HG03460 (cell line): ENCODE data around the gene KLF14.
"Not testable (repeated sequence)": the region's sequence is repeated elsewhere in the genome, so short reads cannot be mapped to it uniquely, and the experiment has no call there.

ENCODE experiments used
- ATAC-seq: cut with Tn5 transposase; IDR thresholded peaks from one replicate; pipeline ENCODE4 v1.9.1; 2021; ENCODE audit not compliant: unreplicated experiment

Gene KLF14

DNA sequence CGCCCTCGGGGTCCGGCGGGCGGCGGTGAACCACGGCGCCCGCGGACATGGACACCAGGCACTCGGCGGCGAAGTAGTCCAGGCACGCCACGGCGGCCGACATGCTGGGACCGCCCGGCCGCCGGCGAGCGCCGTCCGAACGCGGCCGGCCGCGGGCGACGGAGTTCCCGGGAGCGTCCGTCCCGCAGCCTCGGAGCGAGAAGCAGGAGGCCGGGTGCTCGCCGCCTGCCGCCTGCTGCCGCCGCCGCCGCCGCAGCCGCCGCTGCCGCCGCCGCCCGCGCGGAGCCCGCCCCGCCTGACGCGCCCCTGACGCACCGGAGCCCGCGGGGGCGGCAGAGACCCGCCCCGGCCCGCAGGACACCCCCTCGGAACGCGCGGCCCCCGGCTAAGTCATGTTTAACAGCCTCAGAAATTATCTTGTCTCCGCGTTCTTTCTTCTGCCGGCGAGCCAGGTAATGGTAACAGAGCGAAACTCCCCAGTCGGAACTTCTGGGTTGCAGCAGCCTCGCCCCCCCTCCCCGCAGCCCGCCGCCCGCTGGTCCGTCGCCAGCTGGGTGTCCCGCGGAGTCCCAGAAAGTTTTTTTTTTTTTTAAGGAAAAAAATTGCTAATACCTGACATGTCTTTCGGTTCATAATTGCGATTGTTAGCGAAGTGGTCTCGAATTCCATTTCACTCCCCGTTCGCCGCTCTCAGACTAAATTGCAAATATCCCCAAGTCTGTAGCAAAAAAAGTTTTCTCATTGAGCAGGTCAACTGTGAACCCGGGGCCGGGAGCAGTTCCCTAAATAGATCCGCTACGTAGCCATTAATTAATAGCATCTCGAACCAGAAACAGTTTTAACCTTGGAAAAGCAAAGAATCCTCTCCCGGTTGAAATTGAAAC is at the start of gene KLF14:
KLF14 (minus strand) TSS at position 277 of the 884 bp plus-strand sequence; CDS start at position 103, 174 bp downstream.
- no peak for ATAC-seq

DNA sequence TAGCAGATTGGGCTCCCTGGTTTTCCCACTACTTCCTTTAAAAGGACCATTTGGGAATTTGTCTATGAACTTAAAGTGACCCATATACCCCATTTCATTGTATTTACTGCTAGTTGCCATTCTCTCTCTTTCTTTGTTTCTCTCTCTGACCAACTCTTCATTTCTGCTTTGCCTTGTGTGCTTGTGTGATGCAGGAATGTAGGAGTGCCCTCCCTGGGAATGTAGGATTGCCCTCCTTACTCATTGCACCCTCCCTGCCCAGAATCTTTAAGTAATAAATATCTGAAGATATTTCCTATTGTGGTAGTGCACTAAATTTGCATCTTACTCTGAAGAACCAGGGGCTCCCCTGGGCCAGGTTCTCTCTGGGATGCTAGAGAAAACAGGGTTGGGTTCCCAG is 47.3 kb upstream of the KLF14 start:
- no peak for ATAC-seq

DNA sequence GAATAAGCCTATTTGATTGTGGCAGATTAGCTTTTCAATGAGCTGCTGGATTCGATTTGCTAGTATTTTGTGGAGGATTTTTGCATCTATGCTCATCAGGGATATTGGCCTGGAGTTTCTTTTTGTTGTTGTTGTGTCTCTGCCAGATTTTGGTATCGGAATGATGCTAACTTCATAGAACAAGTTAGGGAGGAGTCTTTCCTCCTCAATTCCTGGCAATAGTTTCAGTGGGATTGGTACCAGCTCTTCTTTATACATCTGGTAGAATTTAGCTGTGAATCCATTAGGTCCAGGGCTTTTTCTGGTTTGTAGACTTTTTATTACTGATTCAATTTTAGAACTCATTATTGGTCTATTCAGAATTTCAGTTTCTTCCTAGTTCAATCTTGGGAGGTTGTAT is 43.4 kb upstream of the KLF14 start:
- no peak for ATAC-seq

DNA sequence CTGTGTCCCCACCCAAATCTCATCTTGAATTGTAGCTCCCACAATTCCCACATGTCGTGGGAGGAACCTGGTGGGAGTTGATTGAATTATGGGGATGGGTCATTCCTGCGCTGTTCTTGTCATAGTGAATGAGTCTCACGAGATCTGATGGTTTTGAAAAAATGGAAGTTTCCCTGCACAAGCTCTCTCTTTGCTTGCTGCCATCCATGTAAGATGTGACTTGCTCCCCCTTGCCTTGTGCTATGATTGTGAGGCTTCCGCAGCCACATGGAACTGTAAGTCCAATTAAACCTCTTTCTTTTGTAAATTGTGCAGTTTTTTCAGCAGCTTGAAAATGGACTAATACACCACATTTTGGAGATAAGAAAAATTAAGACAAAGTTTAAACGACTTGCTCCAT is 38.4 kb upstream of the KLF14 start:
- not testable (repeated sequence) for ATAC-seq

DNA sequence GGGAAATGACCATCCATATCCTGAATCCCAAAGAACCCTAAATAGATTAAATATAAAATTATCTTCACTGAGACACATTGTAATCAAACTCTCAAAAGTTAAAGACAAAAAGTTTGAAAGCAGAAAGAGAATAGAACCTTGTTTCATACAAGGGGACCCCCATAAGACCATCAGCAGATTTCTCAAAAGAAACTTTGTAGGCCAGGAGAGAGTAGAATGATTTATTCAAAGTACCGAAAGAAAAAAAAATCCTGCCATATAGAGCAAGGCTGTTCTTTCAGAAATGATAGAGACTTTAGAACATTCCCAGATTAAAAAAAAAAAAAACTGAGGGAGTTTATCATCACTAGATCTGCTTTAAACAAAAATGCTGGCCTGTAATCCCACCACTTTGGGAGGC is 34.8 kb upstream of the KLF14 start:
- no peak for ATAC-seq

DNA sequence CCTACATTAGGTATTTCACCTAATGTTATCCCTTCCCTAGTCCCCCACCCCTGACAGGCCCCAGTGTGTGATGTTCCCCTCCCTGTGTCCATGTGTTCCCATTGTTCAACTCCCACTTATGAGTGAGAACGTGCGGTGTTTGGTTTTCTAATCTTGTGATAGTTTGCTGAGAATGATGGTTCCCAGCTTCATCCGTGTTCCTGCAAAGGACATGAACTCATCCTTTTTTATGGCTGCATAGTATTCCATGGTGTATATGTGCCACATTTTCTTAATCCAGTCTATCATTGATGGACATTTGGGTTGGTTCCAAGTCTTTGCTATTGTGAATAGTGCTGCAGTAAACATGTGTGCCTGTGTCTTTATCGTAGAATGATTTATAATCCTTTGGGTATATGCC is 30.6 kb upstream of the KLF14 start:
- not testable (repeated sequence) for ATAC-seq

DNA sequence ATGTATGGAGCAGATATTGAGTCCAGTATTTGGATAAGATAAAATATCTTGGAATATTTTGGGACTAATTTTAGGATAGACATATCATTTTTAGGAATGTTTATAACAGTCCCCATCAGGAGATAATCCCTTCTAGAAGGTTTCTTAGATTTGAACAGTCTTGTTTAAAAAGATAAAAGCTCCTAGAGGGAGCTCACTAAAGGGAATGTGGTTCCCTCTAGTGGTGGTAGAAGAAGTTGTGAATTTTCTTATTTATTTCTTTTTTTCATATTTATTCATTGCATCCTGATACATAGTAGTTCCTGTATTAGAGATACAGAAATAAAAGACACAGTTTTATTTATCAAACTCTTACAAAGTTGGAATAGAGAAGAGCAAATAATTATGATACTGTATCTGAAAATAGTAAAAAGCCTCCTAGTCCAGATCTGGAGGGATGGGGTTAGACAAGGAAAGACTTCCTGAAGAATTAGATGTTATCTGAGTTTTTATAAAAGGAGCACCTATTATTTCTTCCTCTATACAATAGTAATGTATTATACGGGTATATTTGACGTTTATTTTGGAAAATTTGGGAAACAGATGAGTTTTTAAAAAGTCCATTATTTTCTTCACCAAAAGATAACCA is 24.5 kb upstream of the KLF14 start:
- no peak for ATAC-seq

DNA sequence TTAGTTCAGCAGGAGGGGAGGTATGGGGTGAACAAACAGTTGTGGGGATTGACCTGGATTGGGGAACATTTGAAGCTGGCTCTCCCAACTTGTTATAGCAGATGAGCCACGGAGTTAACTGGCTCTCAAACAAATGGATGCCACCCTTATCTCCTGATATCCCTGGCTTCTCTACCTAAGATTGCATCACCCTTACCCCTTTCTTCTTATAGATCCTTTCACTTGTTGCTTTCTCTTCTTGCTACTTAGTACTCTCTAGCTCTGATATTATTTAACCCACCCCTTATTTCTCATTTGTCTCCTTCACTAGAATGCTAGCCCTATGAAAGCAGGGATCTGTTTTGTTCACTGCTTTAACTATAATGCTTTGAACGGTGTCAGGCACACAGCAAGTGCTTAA is 22.3 kb upstream of the KLF14 start:
- no peak for ATAC-seq

DNA sequence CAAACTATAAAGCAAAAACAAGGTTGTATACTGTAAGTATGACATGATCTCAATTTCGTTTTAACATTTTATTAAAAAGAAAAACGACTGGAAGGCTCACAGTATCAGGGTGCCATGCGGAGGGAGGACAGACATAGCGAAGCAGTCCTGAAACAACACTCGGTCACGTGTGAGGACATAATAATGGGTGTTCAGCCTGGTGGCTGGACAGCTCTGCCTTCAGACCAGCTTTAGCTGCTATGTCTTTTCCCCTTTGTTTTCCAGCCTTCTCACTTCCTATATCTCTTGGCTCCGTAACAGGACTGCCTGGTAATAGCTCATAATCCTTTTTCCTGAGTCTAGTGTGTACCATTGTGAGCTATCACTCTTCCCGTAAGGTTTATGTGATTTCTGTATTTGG is 18.4 kb upstream of the KLF14 start:
- no peak for ATAC-seq

DNA sequence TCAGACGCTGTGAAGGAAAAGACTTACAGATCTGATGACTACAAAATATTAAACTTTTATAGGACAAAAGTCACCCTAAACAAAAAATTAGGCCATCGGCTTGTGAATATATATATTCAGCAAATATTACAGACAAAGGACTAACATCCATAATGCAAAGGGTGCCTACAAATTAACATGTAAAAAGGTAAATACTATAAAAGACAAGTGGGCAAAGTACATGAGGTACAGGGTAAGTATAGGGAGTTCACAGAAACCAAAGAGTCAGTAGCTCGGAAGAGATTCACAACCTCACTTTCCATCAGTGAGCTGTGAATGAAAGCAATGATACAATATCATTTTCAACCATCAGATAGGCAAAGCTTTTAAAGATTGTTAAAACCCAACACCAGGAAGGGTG is 16.7 kb upstream of the KLF14 start:
- no peak for ATAC-seq

DNA sequence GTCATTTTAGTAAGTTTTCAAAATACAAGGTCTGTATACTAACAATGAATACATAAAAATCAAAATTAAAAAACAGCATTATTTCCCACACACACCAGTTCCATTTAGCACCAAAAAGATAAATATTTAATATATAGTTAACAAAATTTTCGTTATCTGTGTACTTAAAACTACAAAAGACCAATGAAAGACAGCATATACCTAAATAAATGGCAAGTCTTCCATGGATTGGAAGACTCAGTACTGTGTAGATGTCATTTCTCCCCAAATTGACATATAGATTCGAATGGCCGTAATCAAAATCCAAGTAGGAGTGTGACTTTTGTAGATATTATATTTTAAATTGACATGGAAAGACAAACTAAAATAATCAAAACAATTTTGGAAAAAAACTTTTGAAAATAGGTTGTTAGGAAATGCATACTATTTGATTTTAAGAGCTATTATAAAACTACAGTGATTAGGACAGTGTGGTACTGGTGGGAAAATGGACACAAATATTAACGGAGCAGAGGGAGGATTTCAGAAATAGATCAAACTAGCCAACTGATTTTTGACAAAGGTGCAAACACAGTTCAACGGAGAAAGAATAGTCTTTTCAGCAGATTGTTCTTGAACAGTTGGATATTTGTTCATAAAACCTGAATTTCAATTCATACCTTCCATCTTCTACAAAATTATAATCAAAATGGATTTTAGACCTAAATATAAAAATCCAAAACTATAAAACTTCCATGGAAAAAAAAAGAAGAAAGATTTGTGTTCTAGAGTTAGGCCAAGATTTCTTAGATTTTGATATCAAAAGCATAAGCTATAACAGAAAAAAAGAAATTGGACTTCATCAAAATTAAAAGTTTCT is 14.8 kb upstream of the KLF14 start:
- no peak for ATAC-seq

DNA sequence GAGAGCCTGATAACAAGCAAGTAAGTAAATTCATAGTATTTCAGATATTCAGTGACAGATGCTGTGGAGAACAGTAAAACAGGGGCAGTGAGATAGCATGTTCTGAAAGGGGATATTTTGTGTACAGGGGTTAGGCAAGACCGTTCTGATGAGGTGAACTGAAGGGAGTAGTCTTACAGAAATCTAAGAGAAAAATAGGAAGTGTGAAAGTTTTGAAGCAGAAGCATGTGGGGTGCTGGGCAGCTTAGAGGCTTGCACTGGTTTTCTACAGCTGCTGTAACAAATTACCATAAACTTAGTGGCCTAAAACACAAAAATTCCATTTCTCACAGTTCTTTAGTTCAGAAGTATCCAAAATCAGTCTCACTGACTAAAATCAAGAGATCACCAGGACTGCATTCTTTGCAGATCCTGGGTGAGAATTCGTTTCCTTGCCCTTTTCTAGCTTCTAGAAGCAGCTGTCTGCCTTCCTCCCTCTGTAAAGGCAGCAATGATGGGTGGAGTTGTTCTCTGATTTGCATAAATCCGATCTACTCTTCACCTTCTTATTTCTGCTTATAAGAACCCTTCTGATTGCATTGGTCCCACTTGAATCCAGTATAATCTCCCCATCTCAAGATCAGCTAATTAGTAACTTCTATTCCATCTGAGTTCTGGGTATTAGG is 7.5 kb upstream of the KLF14 start:
- no peak for ATAC-seq

DNA sequence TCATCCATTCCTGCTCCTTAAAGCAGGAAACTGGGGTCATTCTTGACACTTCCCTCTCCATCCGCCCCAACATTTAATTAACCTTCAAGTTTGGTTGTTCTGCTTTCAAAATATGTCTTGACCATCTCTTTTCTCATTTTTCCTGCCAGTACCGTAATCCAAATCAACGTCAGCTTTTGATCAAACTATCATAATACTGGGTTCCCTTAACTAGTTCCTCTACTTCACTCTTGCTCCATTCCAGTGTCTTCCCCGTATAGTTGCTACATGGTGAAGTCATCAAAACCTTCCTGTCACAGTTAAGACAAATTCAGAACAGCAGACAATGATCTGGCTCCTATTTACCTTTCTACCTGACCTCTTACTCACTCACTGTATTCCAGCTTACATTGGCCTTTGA is 6.6 kb upstream of the KLF14 start:
- no peak for ATAC-seq

DNA sequence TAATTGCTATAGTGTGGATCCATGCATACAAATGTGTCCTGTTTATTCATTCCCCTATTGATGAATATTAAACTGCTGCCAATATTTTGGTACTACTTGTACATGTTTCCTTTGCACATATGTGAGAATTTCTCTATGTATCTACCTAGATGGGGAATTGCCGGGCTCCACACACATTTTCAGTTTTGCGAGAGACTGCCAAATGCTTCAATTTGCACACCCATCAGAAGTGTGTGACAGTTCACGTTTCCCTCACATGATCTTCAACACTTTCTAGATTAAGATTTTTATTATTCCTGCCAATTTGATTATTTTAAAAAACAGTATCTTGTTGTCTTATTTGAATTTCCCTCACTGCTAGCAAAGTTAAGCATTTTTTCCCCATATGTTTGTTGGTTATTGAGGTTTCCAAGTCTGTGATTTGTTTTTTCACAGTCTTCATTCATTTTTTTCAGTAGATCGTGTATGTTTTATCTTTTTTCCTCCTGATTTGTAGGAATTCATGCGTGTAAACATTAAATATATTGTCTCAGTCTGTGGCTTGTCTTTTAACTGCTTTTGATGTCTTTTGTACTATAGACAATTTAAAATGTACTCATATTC is 2.4 kb upstream of the KLF14 start:
- ATAC-seq = no peak

DNA sequence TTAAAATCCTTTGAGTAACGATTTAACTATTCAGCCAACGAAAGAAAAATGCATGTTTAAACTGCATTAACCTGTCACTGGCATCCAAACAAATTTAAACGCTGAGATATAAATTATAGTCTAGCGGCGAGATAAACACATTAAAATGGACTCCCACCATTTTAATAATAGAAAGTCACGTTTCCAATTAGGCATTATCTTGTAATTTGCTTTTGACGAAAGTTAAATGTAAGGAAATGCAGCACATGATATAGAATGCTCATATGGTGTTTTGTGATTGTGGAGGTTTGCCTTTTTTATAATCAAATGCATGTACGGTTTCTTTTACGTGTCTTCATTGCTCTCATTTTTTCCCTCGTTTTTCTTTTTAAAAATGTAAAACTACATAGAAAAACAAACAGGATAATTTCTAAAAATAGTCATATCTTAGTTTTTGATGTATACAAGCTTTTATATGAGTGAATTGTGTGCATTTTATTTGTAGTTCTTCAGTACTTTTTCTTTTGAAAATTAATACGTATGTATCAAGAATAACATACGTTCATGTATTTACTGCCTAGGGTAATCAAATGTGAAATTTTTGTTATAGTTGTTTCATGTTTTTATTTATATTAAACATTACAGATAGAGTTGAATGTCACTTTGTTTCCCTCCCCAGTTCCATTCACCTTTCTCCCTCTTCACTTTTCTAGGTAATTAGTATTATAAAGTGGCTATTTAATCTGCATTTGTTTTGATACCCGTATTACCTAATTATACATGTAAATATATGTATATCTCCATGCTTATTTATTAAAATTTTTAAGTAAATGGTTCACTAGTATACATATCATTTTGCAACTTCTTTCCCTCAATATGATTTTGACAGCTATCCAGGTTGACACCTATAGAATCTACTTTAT is 1.1 kb upstream of the KLF14 start:
- ATAC-seq = no peak

DNA sequence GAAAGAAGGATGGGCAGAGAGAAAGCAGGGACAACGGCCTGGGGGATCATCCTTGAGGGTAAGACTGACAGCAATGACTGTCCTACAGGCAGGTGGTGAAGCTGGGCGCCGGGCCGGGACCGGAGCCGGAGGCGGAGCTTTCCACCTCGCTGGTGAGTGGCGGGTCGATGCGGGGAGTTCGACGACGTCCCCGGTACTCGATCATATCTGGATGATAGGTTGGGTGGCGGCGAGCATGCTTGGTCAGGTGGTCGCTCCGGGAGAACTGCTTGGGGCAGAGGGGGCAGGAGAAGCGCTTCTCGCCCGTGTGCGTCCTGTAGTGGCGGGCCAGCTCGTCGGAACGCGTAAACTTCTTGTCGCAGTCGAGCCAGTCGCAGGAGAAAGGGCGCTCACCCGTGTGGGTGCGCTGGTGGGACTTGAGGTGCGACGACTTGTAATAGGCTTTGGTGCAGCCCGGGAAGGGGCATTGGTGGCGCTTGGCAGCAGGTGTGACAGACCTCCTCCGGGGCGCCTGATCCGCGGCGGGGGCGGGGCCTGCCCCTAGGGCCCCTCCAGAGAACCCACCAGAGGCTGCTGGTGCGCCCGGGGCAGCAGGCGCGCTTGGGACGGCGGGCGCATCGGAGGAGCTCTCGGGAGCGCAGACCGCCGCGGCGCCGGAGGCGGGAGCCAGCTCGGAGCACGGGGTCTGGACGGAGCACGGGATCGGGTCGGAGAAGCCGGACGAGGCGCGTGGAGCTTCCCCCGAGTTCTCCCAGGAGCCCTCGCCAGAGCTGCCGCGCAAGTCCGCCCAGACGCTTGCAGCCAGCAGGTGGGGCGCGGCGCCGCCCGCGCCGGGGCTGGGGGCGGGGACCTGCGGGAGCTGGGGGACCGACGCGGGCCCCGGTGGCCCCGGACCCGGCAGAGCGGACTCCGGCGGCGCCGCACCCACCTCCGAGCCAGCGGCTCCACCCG is 752 bp downstream of the KLF14 start:
- ATAC-seq = no peak

DNA sequence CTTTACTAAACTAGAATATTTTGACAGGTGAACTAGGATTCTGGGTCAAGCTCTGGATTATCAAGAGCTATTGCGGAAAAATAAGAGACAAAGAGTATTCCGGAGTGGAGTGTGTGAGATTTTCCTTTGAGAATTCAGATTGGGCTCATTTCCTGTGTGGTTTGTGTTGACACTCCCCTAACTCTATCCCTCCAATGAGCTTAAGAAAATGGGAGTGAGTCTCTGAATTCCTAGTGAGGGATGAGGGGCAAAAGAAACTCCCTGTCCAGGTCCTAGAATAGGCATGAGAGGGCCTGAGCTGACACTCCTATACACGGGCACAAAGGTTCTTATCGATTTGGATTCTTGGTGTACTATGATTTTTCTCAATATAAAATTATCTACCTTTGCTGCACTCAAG is 10.2 kb downstream of the KLF14 start:
- ATAC-seq = no peak

DNA sequence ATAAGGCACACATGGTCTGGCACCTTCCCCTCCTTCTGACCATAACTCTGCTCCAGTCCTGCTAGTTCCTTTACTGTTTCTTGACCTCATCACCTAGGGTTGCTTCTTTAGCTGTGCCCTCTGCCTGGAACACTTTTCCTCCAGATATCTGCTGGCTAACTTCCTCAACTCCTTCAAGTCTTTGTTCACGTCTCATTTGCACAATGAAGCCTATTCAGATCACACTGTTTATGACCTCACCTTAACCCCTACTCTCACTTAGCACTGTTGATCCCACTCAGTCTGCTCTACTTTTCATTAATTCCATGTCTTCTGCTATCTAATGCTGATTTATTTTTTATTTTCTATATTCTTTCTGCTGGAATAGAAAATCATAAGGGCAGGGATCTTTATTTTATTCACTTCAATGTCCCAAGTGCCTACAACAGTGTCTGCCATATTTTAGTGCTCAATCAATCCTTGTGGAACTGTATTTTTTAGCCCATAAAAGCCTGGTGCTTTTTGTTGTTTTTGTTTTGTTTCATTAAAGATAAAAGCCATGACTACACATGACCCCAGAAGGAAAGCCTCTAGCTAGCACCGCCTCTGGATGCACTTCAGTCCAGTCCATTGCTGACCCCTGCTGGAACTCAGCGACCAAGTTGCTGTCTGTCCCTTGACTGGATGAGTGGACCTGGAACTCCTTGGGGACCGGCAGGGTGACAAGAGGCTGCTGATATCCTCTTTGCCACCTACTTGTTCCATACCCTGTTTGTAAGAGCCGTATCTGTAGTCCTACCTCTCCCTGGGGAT is 12.3 kb downstream of the KLF14 start:
- ATAC-seq = no peak
